Body of pancreas (tissue), 4 donors: ENCODE data around the gene SPOCD1. TPM values are rescaled to one million over a fixed set of nuclear protein-coding genes. Genes with fewer than 3 reads are reported as not detected.
"Not testable (repeated sequence)": the region's sequence is repeated elsewhere in the genome, so short reads cannot be mapped to it uniquely, and the experiment has no call there.

Experiments used
- ATAC-seq: fragments of 150-250 bp; one replicate; pipeline ENCODE4 v1.9.1; 2016
- DNase-seq, 4 donors: peaks; one replicate each; pipeline ENCODE4 v3.0.0-alpha.2; 2019
- H3K27ac ChIP-seq, 4 donors: fragments of 200-600 bp; sonication (generic); 1 replicate in 3 of 4; 2 replicates in 1 of 4; pipeline versions ENCODE4 v1.5.1 to v1.6.1; 2016 to 2019; ENCODE audit warnings: mild to moderate bottlenecking in 1 of 4, mixed read lengths in 1 of 4, moderate library complexity in 1 of 4
- H3K27me3 ChIP-seq, 2 donors: fragments of 200-600 bp; sonication (generic); one replicate each; pipeline ENCODE4 v1.6.0; 2016; ENCODE audit warnings: mild to moderate bottlenecking in 1 of 2
- H3K36me3 ChIP-seq, 2 donors: fragments of 200-600 bp; sonication (generic); replicated peaks in 1 of 2; 2 replicates each; pipeline ENCODE4 v1.5.1; 2016; ENCODE audit warnings: low read depth in 2 of 2; ENCODE audit not compliant: insufficient read depth in 1 of 2
- H3K4me1 ChIP-seq: fragments of 200-600 bp; sonication (generic); one replicate; pipeline ENCODE4 v1.6.0; 2016
- H3K4me3 ChIP-seq, 2 donors: fragments of 200-600 bp; sonication (generic); 1 replicate in 1 of 2; 2 replicates in 1 of 2; pipeline ENCODE4 v1.5.1; 2016 to 2019
- H3K9me3 ChIP-seq, 3 donors: fragments of 200-600 bp; sonication (generic); 1 replicate in 2 of 3; 2 replicates in 1 of 3; pipeline ENCODE4 v1.5.1; 2016
- CTCF ChIP-seq, 7 experiments: fragments of 450-650 bp in 4 of 7; fragments of 200-600 bp in 3 of 7; sonication (generic) in 3 of 7; IDR thresholded peaks; one replicate each; pipeline ENCODE4 v1.5.1; 2016 to 2019; ENCODE audit warnings: antibody characterized with exemption in 7 of 7
- POLR2A ChIP-seq, 3 donors: fragments of 450-650 bp; IDR thresholded peaks; one replicate each; pipeline ENCODE4 v1.6.1; 2016; ENCODE audit warnings: antibody characterized with exemption in 3 of 3, mild to moderate bottlenecking in 2 of 3
- WGBS, 2 donors: methylation state at CpG; one replicate each; pipeline ENCODE4 v1.1.5; 2017; 5-methylcytosine and 5-hydroxymethylcytosine counted together
- intact Hi-C: fragments of 100-400 bp; cut with DNase I; formaldehyde crosslinking; loops from one replicate; pipeline ENCODE4 v1.15.1; 2023
- total RNA-seq, 2 donors: library from RNA; depleted of rRNA; stranded (reverse); fragments of >200 nt; gene quantifications; one replicate each; pipeline ENCODE4 v1.1.0, GENCODE V29; 2016

The SPOCD1 gene
- total RNA-seq, 2 donors from 2014 or later, result 0.26 TPM; not detected in 1

GRCh38 chr1:31828341-31828740, 12.5 kb upstream of the SPOCD1 start:
- DNase-seq (no peak), ATAC-seq (no peak)
- no peaks in the 10 kb centered on the region for H3K9me3 ChIP-seq
- no peaks in the 10 kb centered on the region for H3K36me3 ChIP-seq
- H3K27ac ChIP-seq, result no peak overlapping the region
- 70 to 72% methylated on average over 8 of the region's 8 CpGs for WGBS, 2 donors
- H3K4me3 ChIP-seq, result no peak overlapping the region
- TF ChIP-seq POLR2A (IDR thresholded peaks at IDR 0.05) (no peak), CTCF (IDR thresholded peaks at IDR 0.05) (no peak)
- H3K4me1 ChIP-seq, result peaks cover 3% of the 10 kb centered on the region
- intact Hi-C loops, result no loop called here
- H3K27me3 ChIP-seq, result no peaks in the 10 kb centered on the region

DNA sequence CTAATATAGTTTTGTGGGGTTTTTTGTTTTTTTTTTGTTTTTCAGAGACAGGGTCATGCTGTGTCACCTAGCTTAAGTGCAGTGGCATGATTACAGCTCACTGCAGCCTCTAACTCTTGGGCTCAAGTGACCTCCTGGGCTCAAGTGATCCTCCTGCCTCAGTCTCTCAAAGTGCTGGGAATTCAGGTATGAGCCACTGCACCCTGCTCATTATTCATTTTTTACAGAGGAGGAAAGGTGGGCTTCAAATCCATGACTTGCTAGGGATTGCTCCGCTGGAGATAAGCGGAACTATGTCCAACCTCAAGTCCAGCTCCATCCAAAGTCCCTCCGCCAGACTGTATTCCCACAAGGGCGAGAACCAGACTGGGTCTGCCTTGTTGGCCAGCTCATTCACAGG, 8.0 kb upstream of the SPOCD1 start:
- intact Hi-C loops, result no loop called here

DNA sequence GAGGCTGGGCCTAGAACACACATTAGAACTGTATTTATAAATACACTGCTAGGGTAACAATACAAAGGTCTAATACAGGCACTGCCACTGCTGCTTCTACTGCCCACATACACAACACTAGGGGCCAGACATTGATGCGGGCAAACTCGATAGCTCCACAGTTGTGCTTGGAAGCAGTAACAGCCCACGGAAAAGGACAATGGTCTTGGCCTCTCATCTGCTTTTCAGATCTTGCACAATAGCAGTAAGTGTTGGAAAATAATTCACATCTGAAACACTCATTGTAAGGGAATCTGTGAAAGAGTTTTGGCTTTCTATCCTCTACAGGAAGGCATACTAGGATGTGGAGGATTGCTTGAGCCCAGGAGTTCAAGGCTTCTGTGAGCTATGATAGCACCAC, 6.9 kb upstream of the SPOCD1 start:
- Histone ChIP-seq H3K27ac (no peak overlapping the region), H3K9me3 (no peaks in the 10 kb centered on the region), H3K4me3 (no peak overlapping the region), H3K27me3 (no peaks in the 10 kb centered on the region), H3K36me3 (no peaks in the 10 kb centered on the region), H3K4me1 (no peaks in the 10 kb centered on the region)
- intact Hi-C loops, result no loop called here
- TF ChIP-seq POLR2A (IDR thresholded peaks at IDR 0.05) (no peak), CTCF (IDR thresholded peaks at IDR 0.05) (no peak)
- DNase-seq (no peak), ATAC-seq (no peak)
- 82 to 94% methylated on average over 3 of the region's 3 CpGs for WGBS, 2 donors

More for the DNA sequence above, 8.0 kb upstream of the SPOCD1 start:
- Histone ChIP-seq H3K27ac (no peak overlapping the region), H3K36me3 (no peaks in the 10 kb centered on the region), H3K4me1 (no peaks in the 10 kb centered on the region), H3K9me3 (no peaks in the 10 kb centered on the region), H3K4me3 (no peak overlapping the region), H3K27me3 (no peaks in the 10 kb centered on the region)
- 87 to 98% methylated on average over 4 of the region's 4 CpGs for WGBS, 2 donors
- ATAC-seq, result no peak
- no peak for DNase-seq
- TF ChIP-seq POLR2A (IDR thresholded peaks at IDR 0.05) (no peak), CTCF (IDR thresholded peaks at IDR 0.05) (no peak)

GRCh38 chr1:31820196-31820595, 4.4 kb upstream of the SPOCD1 start:
- DNase-seq, H3K4me1 ChIP-seq, ATAC-seq, H3K9me3 ChIP-seq, H3K27me3 ChIP-seq, H3K4me3 ChIP-seq, H3K36me3 ChIP-seq, H3K27ac ChIP-seq, intact Hi-C loops: not testable (repeated sequence)
- WGBS, 2 donors, result 96 to 99% methylated on average over 4 to 7 of the region's 7 CpGs

GRCh38 chr1:31818206-31818605, 2.4 kb upstream of the SPOCD1 start:
- ATAC-seq (no peak), DNase-seq (no peak)
- Histone ChIP-seq H3K4me3 (no peak overlapping the region), H3K36me3 (no peaks in the 10 kb centered on the region), H3K27me3 (no peaks in the 10 kb centered on the region), H3K9me3 (no peaks in the 10 kb centered on the region), H3K4me1 (peaks cover 4% of the 10 kb centered on the region), H3K27ac (no peak overlapping the region)
- WGBS, 2 donors, result 92 to 97% methylated on average over 1 of the region's 1 CpG
- intact Hi-C loops, result no loop called here
- TF ChIP-seq CTCF (IDR thresholded peaks at IDR 0.05) (no peak), POLR2A (IDR thresholded peaks at IDR 0.05) (no peak)

- WGBS, 2 donors, result 66 to 86% methylated on average over 6 to 8 of the region's 8 CpGs
- intact Hi-C loops, result not testable (repeated sequence)
Observed at GRCh38 chr1:31816947-31817346, 1.1 kb upstream of the SPOCD1 start.

DNA sequence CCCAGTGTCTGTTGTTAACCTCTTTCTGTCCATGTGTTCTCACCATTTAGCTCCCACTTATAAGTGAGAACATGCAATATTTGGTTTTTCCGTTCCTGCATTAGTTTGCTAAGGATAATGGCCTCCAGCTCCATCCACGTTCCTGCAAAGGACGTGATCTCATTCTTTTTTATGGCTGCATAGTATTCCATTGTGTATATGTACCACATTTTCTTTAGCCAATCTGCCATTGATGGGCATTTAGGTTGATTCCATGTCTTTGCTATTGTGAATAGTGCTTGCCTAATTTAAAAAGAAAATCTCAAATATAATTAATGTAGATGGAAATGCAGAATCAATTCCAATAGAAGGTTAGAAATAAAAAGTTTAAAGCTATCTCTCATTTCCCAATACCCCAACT, 679 bp upstream of the SPOCD1 start:
- ATAC-seq, H3K36me3 ChIP-seq, H3K9me3 ChIP-seq, H3K27ac ChIP-seq, DNase-seq, H3K27me3 ChIP-seq, intact Hi-C loops, H3K4me3 ChIP-seq, H3K4me1 ChIP-seq: not testable (repeated sequence)
- WGBS, 2 donors, result 95 to 98% methylated on average over 3 of the region's 3 CpGs

More at GRCh38 chr1:31816947-31817346, 1.1 kb upstream of the SPOCD1 start:
- H3K4me1 ChIP-seq, DNase-seq, H3K27ac ChIP-seq, H3K9me3 ChIP-seq, H3K36me3 ChIP-seq, ATAC-seq, H3K4me3 ChIP-seq, H3K27me3 ChIP-seq: not testable (repeated sequence)
